Endothelial cell of umbilical vein (primary cell): ENCODE data around the gene C10orf143. TPM values are rescaled to one million over a fixed set of nuclear protein-coding genes. Genes with fewer than 3 reads are reported as not detected.

Experiments used
- BruUV-seq: library from RNA; stranded (reverse); fragments of 400-500 nt; replicated peaks from 2 replicates; lab custom pipeline; 2021; lab: Mats Ljungman, UMichigan
- CTCF ChIA-PET: fragments of 300-600, 350-600 bp; sonication (Branson Sonifier 250); formaldehyde crosslinking; loops from one replicate; lab custom pipeline; 2021; ENCODE audit warnings: antibody characterized with exemption, inconsistent platforms; lab: Charles Lee
- POLR2A ChIA-PET: fragments of 300-600, 350-600 bp; sonication (Branson Sonifier 250); formaldehyde crosslinking; loops from one replicate; lab custom pipeline; 2021; ENCODE audit warnings: antibody characterized with exemption, inconsistent platforms; lab: Charles Lee
- DNase-seq: peaks from one replicate; pipeline ENCODE4 v3.0.0-alpha.2; 2011; ENCODE audit warnings: low read depth, low spot score
- FAIRE-seq: peaks from 2 replicates; lab custom pipeline; 2011; peaks lifted over from hg19 to GRCh38; lab: Jason Lieb, UNC
- H2AFZ ChIP-seq: 2 replicates; pipeline ENCODE4 v1.6.0; 2012; ENCODE audit warnings: low read depth, low read length, control low read depth, inconsistent platforms
- H3K27ac ChIP-seq: 2 replicates; pipeline ENCODE4 v1.5.1; 2011; ENCODE audit warnings: low read depth, mild to moderate bottlenecking, control low read depth, low read length, moderate library complexity; ENCODE audit not compliant: insufficient read depth
- H3K27me3 ChIP-seq, 2 experiments: 2 replicates each; pipeline versions ENCODE4 v1.6.0 to v1.6.1; 2011; ENCODE audit warnings: low read length in 2 of 2, mixed read lengths in 1 of 2; ENCODE audit not compliant: control insufficient read depth in 2 of 2, insufficient read depth in 2 of 2
- H3K36me3 ChIP-seq, 2 experiments: 2 replicates in 1 of 2; 3 replicates in 1 of 2; pipeline ENCODE4 v1.5.1; 2011; ENCODE audit warnings: low read length in 2 of 2, mild to moderate bottlenecking in 1 of 2, moderate library complexity in 1 of 2; ENCODE audit not compliant: control insufficient read depth in 2 of 2, insufficient read depth in 2 of 2; ENCODE audit errors: extremely low read depth in 1 of 2
- H3K4me1 ChIP-seq: 3 replicates; pipeline ENCODE4 v1.5.1; 2011; ENCODE audit warnings: mild to moderate bottlenecking, low read length; ENCODE audit not compliant: control insufficient read depth, insufficient read depth; ENCODE audit errors: extremely low read depth
- H3K4me2 ChIP-seq: 2 replicates; pipeline ENCODE4 v1.6.1; 2011; ENCODE audit warnings: low read length, control low read depth, mixed read lengths; ENCODE audit not compliant: insufficient read depth
- H3K4me3 ChIP-seq, 3 experiments: fragments of 200-600 bp in 1 of 3; sonication (generic), shearing (Covaris generic) in 1 of 3; replicated peaks in 1 of 3; 2 replicates each; pipeline ENCODE4 v1.5.1; 2011 to 2016; ENCODE audit warnings: control low read depth in 3 of 3, low read length in 3 of 3, mild to moderate bottlenecking in 2 of 3, inconsistent platforms in 1 of 3, low read depth in 1 of 3, moderate library complexity in 1 of 3; ENCODE audit not compliant: insufficient read depth in 1 of 3
- H3K79me2 ChIP-seq: 2 replicates; pipeline ENCODE4 v1.6.0; 2012; ENCODE audit warnings: low read length, inconsistent platforms; ENCODE audit not compliant: control insufficient read depth, insufficient read depth
- H3K9ac ChIP-seq: replicated peaks from 2 replicates; pipeline ENCODE3; 2011; ENCODE audit warnings: low read length, control low read depth; ENCODE audit not compliant: insufficient read depth; ENCODE audit errors: extremely low read depth
- H3K9me1 ChIP-seq: replicated peaks from 3 replicates; pipeline ENCODE4 v1.6.0; 2011; ENCODE audit warnings: mild to moderate bottlenecking, low read length; ENCODE audit not compliant: control insufficient read depth, insufficient read depth; ENCODE audit errors: extremely low read depth
- H3K9me3 ChIP-seq: replicated peaks from 2 replicates; pipeline ENCODE4 v1.5.1; 2012; ENCODE audit warnings: low read length, inconsistent platforms; ENCODE audit not compliant: control insufficient read depth, insufficient read depth
- H4K20me1 ChIP-seq: replicated peaks from 2 replicates; pipeline ENCODE3; 2011; ENCODE audit warnings: mild to moderate bottlenecking, low read length; ENCODE audit not compliant: control insufficient read depth, insufficient read depth; ENCODE audit errors: extremely low read depth
- CTCF ChIP-seq, 2 donors: IDR thresholded peaks; 1 replicate in 1 of 2; 2 replicates in 1 of 2; pipeline ENCODE4 v1.5.1; 2011; ENCODE audit warnings: low read length in 2 of 2, mild to moderate bottlenecking in 2 of 2, moderate library complexity in 2 of 2, control low read depth in 1 of 2, inconsistent platforms in 1 of 2, low read depth in 1 of 2; ENCODE audit not compliant: insufficient read depth in 1 of 2; ENCODE audit errors: extremely low read depth in 1 of 2
- EZH2 ChIP-seq: IDR thresholded peaks from 2 replicates; pipeline ENCODE4 v1.6.1; 2012; ENCODE audit warnings: borderline replicate concordance, low read depth, mild to moderate bottlenecking, moderate library complexity, low read length, inconsistent platforms; ENCODE audit not compliant: severe bottlenecking
- FOS ChIP-seq: IDR thresholded peaks from 2 replicates; pipeline ENCODE4 v1.6.1; 2011; ENCODE audit warnings: mild to moderate bottlenecking, low read length, moderate library complexity, borderline replicate concordance; ENCODE audit not compliant: insufficient read depth
- GATA2 ChIP-seq: IDR thresholded peaks from 2 replicates; pipeline ENCODE4 v1.7.0; 2011; ENCODE audit warnings: low read depth, mild to moderate bottlenecking, moderate library complexity, mixed read lengths, low read length; ENCODE audit not compliant: insufficient read length, insufficient read depth
- JUN ChIP-seq: IDR thresholded peaks from 2 replicates; pipeline ENCODE4 v1.6.1; 2011; ENCODE audit warnings: borderline replicate concordance, low read depth; ENCODE audit not compliant: insufficient read length, insufficient read depth
- MAX ChIP-seq: IDR thresholded peaks from 2 replicates; pipeline ENCODE4 v1.6.1; 2011; ENCODE audit not compliant: insufficient read depth, insufficient read length
- MYC ChIP-seq: IDR thresholded peaks from one replicate; pipeline ENCODE4 v1.6.1; 2011; ENCODE audit warnings: mild to moderate bottlenecking, low read depth, low read length
- POLR2A ChIP-seq: IDR thresholded peaks from 2 replicates; pipeline ENCODE4 v1.6.1; 2012; ENCODE audit warnings: low read depth, mild to moderate bottlenecking, control low read depth, low read length
- POLR2AphosphoS5 ChIP-seq: IDR thresholded peaks from 2 replicates; pipeline ENCODE4 v1.6.1; 2012; ENCODE audit warnings: low read depth, mild to moderate bottlenecking, control low read depth, low read length, moderate library complexity; ENCODE audit not compliant: insufficient read depth
- dilution Hi-C: fragments of 300-500 bp; cut with MboI; formaldehyde crosslinking; loops from one replicate; pipeline ENCODE4 v1.15.0; 2019; ENCODE audit warnings: low sequenced_read_pairs; ENCODE audit not compliant: extremely low pct_ligation_motif_present
- intact Hi-C: fragments of 100-400 bp; cut with micrococcal nuclease; formaldehyde crosslinking; loops from one replicate; pipeline ENCODE4 v1.10.0; 2022
- polyA plus RNA-seq, 4 experiments: library from polyadenylated mRNA; depleted of rRNA in 3 of 4; stranded (reverse) in 3 of 4; unstranded in 1 of 4; fragments of >200 nt; gene quantifications; 2 replicates each; pipeline versions ENCODE4 v1.2.1 to v1.2.3, GENCODE V29; 2011 to 2012; ENCODE audit warnings: missing spikeins in 1 of 4
- total RNA-seq: library from RNA; stranded (reverse); gene quantifications from 2 replicates; pipeline ENCODE4 v1.2.3, GENCODE V29; 2021

The C10orf143 gene
- total and polyA plus RNA-seq, 2 donors (not counting 3 experiments of a cell fraction or from before 2014, with no cell fraction given), result 0.26 to 0.44 TPM

DNA sequence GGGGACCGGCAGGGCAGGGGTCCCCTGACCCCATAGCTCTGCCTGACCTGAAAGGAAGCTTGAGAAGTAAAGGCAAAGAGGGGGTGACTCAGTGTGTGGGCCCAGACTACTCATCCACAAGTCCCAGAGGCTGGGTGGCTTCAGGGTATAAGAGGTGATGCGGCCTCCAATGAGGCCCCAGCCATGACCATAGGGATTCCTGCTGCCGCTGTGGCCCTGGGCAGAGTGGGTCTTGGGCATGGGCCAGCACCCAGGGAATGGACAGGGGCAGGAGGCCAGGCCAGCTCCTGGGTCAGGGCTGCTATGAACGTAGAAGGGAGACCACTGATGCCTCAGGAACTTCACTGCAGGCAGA, 82.2 kb downstream of the C10orf143 start:
- Histone ChIP-seq H3K4me1 (no peaks in the 10 kb centered on the region), H4K20me1 (no peaks in the 10 kb centered on the region), H3K27ac (no peak overlapping the region), H3K79me2 (no peaks in the 10 kb centered on the region), H3K4me3 (no peak overlapping the region), H3K9me1 (no peaks in the 10 kb centered on the region), H3K27me3 (no peaks in the 10 kb centered on the region), H3K9me3 (no peaks in the 10 kb centered on the region), H2AFZ (no peak overlapping the region), H3K36me3 (no peaks in the 10 kb centered on the region), H3K4me2 (no peak overlapping the region), H3K9ac (no peak overlapping the region)
- no TSS peak for BruUV-seq
- DNase-seq, result no peak
- intact Hi-C loops (no loop called here), dilution Hi-C loops (no loop called here)
- FAIRE-seq, result no peak
- CTCF ChIA-PET, result no interaction called here
- TF ChIP-seq GATA2 (no peak), MYC (no peak), JUN (no peak), CTCF (IDR thresholded peaks at IDR 0.05; ENCODE audit: extremely low read depth in 1 of 2, insufficient read depth in 1 of 2, low read depth in 1 of 2, low read length in 2 of 2) (no peak), EZH2 (no peak), FOS (no peak), MAX (no peak), POLR2A (no peak), POLR2AphosphoS5 (no peak)
- POLR2A ChIA-PET, result no interaction called here
